Ascending aorta (tissue), 2 donors: ENCODE results near the gene POLR3H. TPM values are rescaled to one million over a fixed set of nuclear protein-coding genes. Genes with fewer than 3 reads are reported as not detected.

ENCODE experiments used
- DNase-seq, 2 donors: peaks; one replicate each; pipeline ENCODE4 v3.0.0-alpha.2; 2019; ENCODE audit warnings: low spot score in 2 of 2
- H3K27ac ChIP-seq, 2 donors: fragments of 200-600 bp; sonication (generic); one replicate each; pipeline ENCODE4 v1.5.1; 2016 to 2017; ENCODE audit warnings: mild to moderate bottlenecking in 1 of 2
- H3K27me3 ChIP-seq: fragments of 200-600 bp; sonication (generic); one replicate; pipeline ENCODE4 v1.5.1; 2017
- H3K36me3 ChIP-seq, 2 donors: fragments of 200-600 bp; sonication (generic); one replicate each; pipeline ENCODE4 v1.5.1; 2016
- H3K4me1 ChIP-seq, 2 donors: fragments of 200-600 bp; sonication (generic); one replicate each; pipeline ENCODE4 v1.5.1; 2016 to 2017; ENCODE audit warnings: mild to moderate bottlenecking in 1 of 2
- H3K4me3 ChIP-seq, 2 donors: fragments of 200-600 bp; sonication (generic); one replicate each; pipeline ENCODE4 v1.5.1; 2016 to 2017; ENCODE audit warnings: mild to moderate bottlenecking in 1 of 2
- H3K9me3 ChIP-seq, 2 donors: fragments of 200-600 bp; sonication (generic); one replicate each; pipeline ENCODE4 v1.5.1; 2016
- CTCF ChIP-seq, 3 experiments: fragments of 200-600 bp in 2 of 3; fragments of 450-650 bp in 1 of 3; sonication (generic) in 2 of 3; IDR thresholded peaks; one replicate each; pipeline ENCODE4 v1.5.1; 2016 to 2019; ENCODE audit warnings: antibody characterized with exemption in 3 of 3, mild to moderate bottlenecking in 1 of 3, moderate library complexity in 1 of 3
- intact Hi-C: fragments of 100-400 bp; cut with DNase I; formaldehyde crosslinking; loops from one replicate; pipeline ENCODE4 v1.15.1; 2023
- total RNA-seq: library from RNA; depleted of rRNA; stranded (reverse); fragments of >200 nt; gene quantifications from one replicate; pipeline ENCODE4 v1.1.0, GENCODE V29; 2016

POLR3H gene
- total RNA-seq, 1 donor from 2014 or later = 34.7 TPM

- Histone ChIP-seq H3K27me3 (no peaks in the 10 kb centered on the region), H3K4me1 (peaks cover 24 to 31% of the 10 kb centered on the region in 2 donors), H3K4me3 (peak overlapping the region in 1 of 2 donors; percentile 2), H3K9me3 (no peaks in the 10 kb centered on the region), H3K36me3 (peaks cover 44 to 47% of the 10 kb centered on the region in 2 donors), H3K27ac (peak overlapping the region; percentile 94 to 96)
- intact Hi-C loops = loop anchor here (5.0 to 10.0 kb wide), 2 partner anchors 238 to 600 kb away; partner anchors contain the start of gene RANGAP1
- DNase-seq = peak in 1 of 2 donors; percentile 68
- no peak for TF ChIP-seq CTCF (IDR thresholded peaks at IDR 0.05)
Measured at GRCh38 chr22:41524809-41525449, 19.3 kb downstream of the POLR3H start.

- DNase-seq = peak; percentile 23 to 88
- Histone ChIP-seq H3K27ac (peak overlapping the region; percentile 94 to 96), H3K36me3 (peaks cover 41 to 48% of the 10 kb centered on the region in 2 donors), H3K4me1 (peaks cover 24 to 31% of the 10 kb centered on the region in 2 donors), H3K27me3 (no peaks in the 10 kb centered on the region), H3K9me3 (no peaks in the 10 kb centered on the region), H3K4me3 (peak overlapping the region in 1 of 2 donors; percentile 2)
- TF ChIP-seq CTCF (IDR thresholded peaks at IDR 0.05) = no peak
- intact Hi-C loops = loop anchor here (5.0 to 10.0 kb wide), 2 partner anchors 237 to 599 kb away; partner anchors contain the start of gene RANGAP1
Measured at GRCh38 chr22:41524251-41524661, 20.0 kb downstream of the POLR3H start.

GRCh38 chr22:41523464-41524221 lies 20.6 kb downstream of the POLR3H start:
- Histone ChIP-seq H3K9me3 (no peaks in the 10 kb centered on the region), H3K27ac (peak overlapping the region; percentile 94 to 96), H3K36me3 (peaks cover 35 to 46% of the 10 kb centered on the region in 2 donors), H3K4me1 (peaks cover 24 to 31% of the 10 kb centered on the region in 2 donors), H3K27me3 (no peaks in the 10 kb centered on the region), H3K4me3 (peak overlapping the region in 1 of 2 donors; percentile 2)
- intact Hi-C loops = loop anchor here (5.0 to 10.0 kb wide), 2 partner anchors 236 to 599 kb away; partner anchors contain the start of gene RANGAP1
- no peak for TF ChIP-seq CTCF (IDR thresholded peaks at IDR 0.05)
- DNase-seq = peak in 1 of 2 donors; percentile 70

- peaks cover 32 to 37% of the 10 kb centered on the region in 2 donors for H3K36me3 ChIP-seq
- H3K4me3 ChIP-seq = no peak overlapping the region
- no peaks in the 10 kb centered on the region for H3K27me3 ChIP-seq
- no peak for DNase-seq
- H3K4me1 ChIP-seq = peaks cover 24 to 31% of the 10 kb centered on the region in 2 donors
- no peak for TF ChIP-seq CTCF (IDR thresholded peaks at IDR 0.05)
- no peaks in the 10 kb centered on the region for H3K9me3 ChIP-seq
- H3K27ac ChIP-seq = peak overlapping the region; percentile 94 to 96
- intact Hi-C loops = loop anchor here (5.0 to 10.0 kb wide), 2 partner anchors 236 to 598 kb away; partner anchors contain the start of gene RANGAP1
Measured at GRCh38 chr22:41522813-41523212, 21.5 kb downstream of the POLR3H start.

- Histone ChIP-seq H3K36me3 (peaks cover 20 to 29% of the 10 kb centered on the region in 2 donors), H3K9me3 (no peaks in the 10 kb centered on the region), H3K27me3 (no peaks in the 10 kb centered on the region), H3K27ac (no peak overlapping the region), H3K4me1 (peaks cover 18 to 33% of the 10 kb centered on the region in 2 donors), H3K4me3 (no peak overlapping the region)
- no peak for DNase-seq
- intact Hi-C loops = loop anchor here (5.0 to 10.0 kb wide), 2 partner anchors 234 to 596 kb away; partner anchors contain the start of gene RANGAP1
- TF ChIP-seq CTCF (IDR thresholded peaks at IDR 0.05) = no peak
Measured at GRCh38 chr22:41521126-41521525, 23.1 kb downstream of the POLR3H start.
